HG03159 (cell line): ENCODE results near the gene HES2.
A peak's percentile ranks its signal among the peaks of the same experiment; 100 is the strongest.
"Not testable (repeated sequence)": the region's sequence is repeated elsewhere in the genome, so short reads cannot be mapped to it uniquely, and the experiment has no call there.

Experiments used
- ATAC-seq: cut with Tn5 transposase; IDR thresholded peaks from one replicate; pipeline ENCODE4 v1.9.1; 2021; ENCODE audit warnings: mild to moderate bottlenecking, moderate library complexity; ENCODE audit not compliant: unreplicated experiment

The HES2 gene

GRCh38 chr1:6419397-6419803, 319 bp downstream of the HES2 start:
- ATAC-seq: no peak

GRCh38 chr1:6418668-6419396, 887 bp downstream of the HES2 start:
- ATAC-seq: no peak

GRCh38 chr1:6417961-6418667, 1.6 kb downstream of the HES2 start:
- ATAC-seq: no peak

- no peak for ATAC-seq
Observed at GRCh38 chr1:6416906-6417305, 2.8 kb downstream of the HES2 start.

GRCh38 chr1:6416295-6416656, 3.4 kb downstream of the HES2 start:
- no peak for ATAC-seq

GRCh38 chr1:6414881-6415626, 4.7 kb downstream of the HES2 start:
- no peak for ATAC-seq

- ATAC-seq: peak; percentile 65
Observed at GRCh38 chr1:6414443-6414844, 5.3 kb downstream of the HES2 start.

- no peak for ATAC-seq
Observed at GRCh38 chr1:6412896-6413295, 6.8 kb downstream of the HES2 start.

GRCh38 chr1:6410248-6410893, 9.3 kb downstream of the HES2 start:
- ATAC-seq: no peak

GRCh38 chr1:6409733-6410132, 10.0 kb downstream of the HES2 start:
- no peak for ATAC-seq

- no peak for ATAC-seq
Observed at GRCh38 chr1:6409053-6409452, 10.7 kb downstream of the HES2 start.

- ATAC-seq: no peak
Observed at GRCh38 chr1:6408023-6408422, 11.7 kb downstream of the HES2 start.

GRCh38 chr1:6401673-6402072, 18.0 kb downstream of the HES2 start:
- ATAC-seq: no peak

- no peak for ATAC-seq
Observed at GRCh38 chr1:6399294-6399693, 20.4 kb downstream of the HES2 start.

- no peak for ATAC-seq
Observed at GRCh38 chr1:6397844-6398441, 21.8 kb downstream of the HES2 start.

- no peak for ATAC-seq
Observed at GRCh38 chr1:6396998-6397397, 22.7 kb downstream of the HES2 start.

GRCh38 chr1:6395781-6396244, 23.9 kb downstream of the HES2 start:
- not testable (repeated sequence) for ATAC-seq

- not testable (repeated sequence) for ATAC-seq
Observed at GRCh38 chr1:6395130-6395529, 24.6 kb downstream of the HES2 start.

- peak; percentile 76 for ATAC-seq
Observed at GRCh38 chr1:6393400-6394187, 26.1 kb downstream of the HES2 start, which contains the start of gene ACOT7. Gene ACOT7, minus strand, starts transcription at chr1:6393767. Its CDS starts 368 bp downstream, at chr1:6393399.
